Measurements from ENCODE around the gene RAB31.

GRCh38 chr18:9852266-9853081 is 144.4 kb downstream of the RAB31 start:
- TF ChIP-seq CTCF (conservative IDR thresholded peaks at IDR 0.05 in 1 of 2, IDR thresholded peaks at IDR 0.05 in 1 of 2; ENCODE audit: extremely low read depth in 1 of 2, insufficient read depth in 1 of 2, low read depth in 1 of 2, low read length in 2 of 2): no peak
- no peak for TF ChIP-seq EZH2 (IDR thresholded peaks at IDR 0.05; ENCODE audit: borderline replicate concordance, low read length)
